HCT116 (cell line): ENCODE measurements around the gene KIRREL3. TPM values are rescaled to one million over a fixed set of nuclear protein-coding genes. Genes with fewer than 3 reads are reported as not detected.

ENCODE experiments used
- ATAC-seq: fragments of 200-7000 bp; cut with Tn5 transposase; 2 replicates; pipeline ENCODE4 v1.9.1; 2020; ENCODE audit warnings: mild to moderate bottlenecking, moderate library complexity
- BruUV-seq: library from RNA; stranded (reverse); fragments of 400-500 nt; replicated peaks from 2 replicates; lab custom pipeline; 2021; lab: Mats Ljungman, UMichigan
- CTCF ChIA-PET: fragments of 300-600 bp; sonication (Branson Sonifier 250); formaldehyde crosslinking; loops from one replicate; lab custom pipeline; 2021; ENCODE audit warnings: antibody characterized with exemption; lab: Charles Lee
- POLR2A ChIA-PET: fragments of 300-600, 350-600 bp; sonication (Branson Sonifier 250); formaldehyde crosslinking; loops from one replicate; lab custom pipeline; 2021; ENCODE audit warnings: antibody characterized with exemption; lab: Charles Lee
- RAD21 ChIA-PET, 2 experiments: fragments of 300-600 bp; sonication (Branson Sonifier 250); formaldehyde crosslinking; loops; one replicate each; lab custom pipeline; 2023; ENCODE audit warnings: low total read pairs in 2 of 2; ENCODE audit not compliant: uncharacterized antibody in 2 of 2, unreplicated experiment in 2 of 2, low non-redundant PET in 1 of 2; lab: Charles Lee
- DNase-seq: peaks from one replicate; pipeline ENCODE4 v3.0.0-alpha.2; 2010; ENCODE audit warnings: low read depth, low spot score
- H2AFZ ChIP-seq: fragments of 200-600 bp; shearing (Covaris generic), sonication (generic); 2 replicates; pipeline ENCODE4 v1.6.1; 2017; ENCODE audit warnings: low read depth, mixed run types, mixed read lengths, antibody characterized with exemption, low read length; ENCODE audit not compliant: poor library complexity, severe bottlenecking
- H3K27ac ChIP-seq: 2 replicates; pipeline ENCODE4 v1.5.1; 2012; ENCODE audit warnings: low read depth, low read length
- H3K27me3 ChIP-seq: fragments of 200-600 bp; sonication (generic); 2 replicates; pipeline ENCODE4 v1.6.1; 2016; ENCODE audit warnings: mixed run types, low read length, mixed read lengths; ENCODE audit not compliant: insufficient read depth
- H3K36me3 ChIP-seq, 2 experiments: fragments of 200-500 bp in 1 of 2; fragments of 200-600 bp in 1 of 2; sonication (Bioruptor generic) in 1 of 2; sonication (generic) in 1 of 2; 2 replicates each; pipeline versions ENCODE4 v1.5.1 to v1.6.1; 2014 to 2016; ENCODE audit warnings: low read length in 2 of 2, inconsistent platforms in 1 of 2, mixed read lengths in 1 of 2, mixed run types in 1 of 2; ENCODE audit not compliant: insufficient read depth in 2 of 2, control insufficient read depth in 1 of 2
- H3K4me1 ChIP-seq, 2 experiments: fragments of 200-600 bp in 1 of 2; sonication (generic) in 1 of 2; 2 replicates each; pipeline versions ENCODE4 v1.5.1 to v1.6.1; 2012 to 2017; ENCODE audit warnings: low read length in 2 of 2, inconsistent platforms in 1 of 2, mild to moderate bottlenecking in 1 of 2, mixed read lengths in 1 of 2, mixed run types in 1 of 2, moderate library complexity in 1 of 2; ENCODE audit not compliant: insufficient read depth in 2 of 2, control insufficient read depth in 1 of 2
- H3K4me2 ChIP-seq: fragments of 200-600 bp; sonication (generic); 2 replicates; pipeline ENCODE4 v1.6.1; 2017; ENCODE audit warnings: mixed run types, low read length, mixed read lengths
- H3K4me3 ChIP-seq, 2 experiments: fragments of 200-600 bp in 1 of 2; sonication (generic) in 1 of 2; replicated peaks in 1 of 2; 2 replicates each; pipeline ENCODE4 v1.5.1; 2011 to 2016; ENCODE audit warnings: low read length in 2 of 2, control low read depth in 1 of 2, low read depth in 1 of 2, mild to moderate bottlenecking in 1 of 2, mixed read lengths in 1 of 2, mixed run types in 1 of 2
- H3K79me2 ChIP-seq: fragments of 200-600 bp; sonication (generic); 2 replicates; pipeline ENCODE4 v1.6.1; 2017; ENCODE audit warnings: mild to moderate bottlenecking, mixed run types, low read length, moderate library complexity, mixed read lengths; ENCODE audit not compliant: insufficient read depth
- H3K9ac ChIP-seq: fragments of 200-600 bp; sonication (generic); 2 replicates; pipeline ENCODE4 v1.6.1; 2016; ENCODE audit warnings: low read length, mixed read lengths
- H3K9me2 ChIP-seq: fragments of 200-600 bp; sonication (generic), shearing (Covaris generic); 2 replicates; pipeline ENCODE4 v1.6.1; 2017; ENCODE audit warnings: mixed run types, mild to moderate bottlenecking, moderate library complexity; ENCODE audit not compliant: insufficient read depth
- H3K9me3 ChIP-seq, 2 experiments: fragments of 200-500 bp in 1 of 2; fragments of 200-600 bp in 1 of 2; sonication (Bioruptor generic) in 1 of 2; sonication (generic) in 1 of 2; 2 replicates each; pipeline ENCODE4 v1.6.1; 2014 to 2017; ENCODE audit warnings: low read length in 2 of 2, mixed read lengths in 2 of 2, inconsistent platforms in 1 of 2, low read depth in 1 of 2, mild to moderate bottlenecking in 1 of 2, mixed run types in 1 of 2, moderate library complexity in 1 of 2; ENCODE audit not compliant: control insufficient read depth in 1 of 2, insufficient read depth in 1 of 2
- H4K20me1 ChIP-seq: fragments of 200-600 bp; sonication (generic), shearing (Covaris generic); 2 replicates; pipeline ENCODE4 v1.6.1; 2017; ENCODE audit warnings: mixed run types, mild to moderate bottlenecking, moderate library complexity; ENCODE audit not compliant: insufficient read depth
- ATF3 ChIP-seq: IDR thresholded peaks from 2 replicates; pipeline ENCODE4 v1.6.1; 2012
- CBX3 ChIP-seq: IDR thresholded peaks from 2 replicates; pipeline ENCODE4 v1.6.1; 2012; ENCODE audit warnings: low read depth
- CEBPB ChIP-seq: IDR thresholded peaks from 2 replicates; pipeline ENCODE4 v1.6.1; 2012; ENCODE audit warnings: low read depth
- EGR1 ChIP-seq: IDR thresholded peaks from 2 replicates; pipeline ENCODE4 v1.6.1; 2012; ENCODE audit warnings: low read depth
- ELF1 ChIP-seq: IDR thresholded peaks from 2 replicates; pipeline ENCODE4 v1.6.1; 2012; ENCODE audit warnings: low read depth, borderline replicate concordance
- EZH2 ChIP-seq: fragments of 200-600 bp; sonication (generic); IDR thresholded peaks from 2 replicates; pipeline ENCODE4 v1.6.1; 2017; ENCODE audit warnings: antibody characterized with exemption, mixed run types
- EZH2phosphoT487 ChIP-seq: fragments of 200-600 bp; IDR thresholded peaks from 2 replicates; pipeline ENCODE4 v1.6.1; 2018; ENCODE audit warnings: antibody characterized with exemption, borderline replicate concordance
- FOSL1 ChIP-seq: IDR thresholded peaks from 2 replicates; pipeline ENCODE4 v1.6.1; 2012; ENCODE audit warnings: low read depth
- JUND ChIP-seq: IDR thresholded peaks from 2 replicates; pipeline ENCODE4 v1.6.1; 2012
- MAX ChIP-seq: IDR thresholded peaks from 2 replicates; pipeline ENCODE4 v1.6.1; 2012
- POLR2AphosphoS5 ChIP-seq: IDR thresholded peaks from 2 replicates; pipeline ENCODE4 v1.6.1; 2011; ENCODE audit warnings: mild to moderate bottlenecking, low read depth, low read length, moderate library complexity
- SIN3A ChIP-seq: IDR thresholded peaks from 2 replicates; pipeline ENCODE4 v1.6.1; 2012; ENCODE audit warnings: low read depth
- SRF ChIP-seq: IDR thresholded peaks from 2 replicates; pipeline ENCODE4 v1.6.1; 2012; ENCODE audit warnings: low read depth
- TCF7L2 ChIP-seq: IDR thresholded peaks from 2 replicates; pipeline ENCODE4 v1.7.0; 2011; ENCODE audit warnings: borderline replicate concordance, inconsistent platforms; ENCODE audit not compliant: insufficient read depth, insufficient read length; ENCODE audit errors: extremely low read depth
- YY1 ChIP-seq: IDR thresholded peaks from 2 replicates; pipeline ENCODE4 v1.6.1; 2011; ENCODE audit warnings: low read length, low read depth, moderate library complexity, mild to moderate bottlenecking; ENCODE audit not compliant: insufficient replicate concordance; ENCODE audit errors: extremely low read depth
- ZBTB33 ChIP-seq: IDR thresholded peaks from 2 replicates; pipeline ENCODE4 v1.6.1; 2011; ENCODE audit warnings: mild to moderate bottlenecking, low read length, moderate library complexity; ENCODE audit not compliant: insufficient replicate concordance; ENCODE audit errors: extremely low read depth
- ZFX ChIP-seq: fragments of 450-650 bp; IDR thresholded peaks from 2 replicates; pipeline ENCODE4 v1.6.1; 2017
- ZNF274 ChIP-seq: fragments of 200-500 bp; sonication (Bioruptor generic); IDR thresholded peaks from 2 replicates; pipeline ENCODE4 v1.6.1; 2014; ENCODE audit warnings: mild to moderate bottlenecking, low read depth, low read length, inconsistent platforms
- intact Hi-C: fragments of 100-400 bp; cut with micrococcal nuclease; formaldehyde crosslinking; loops from 2 replicates; pipeline ENCODE4 v1.10.0; 2022
- total RNA-seq: library from RNA; stranded (reverse); gene quantifications from one replicate; pipeline ENCODE4 v1.2.1, GENCODE V29; 2021; ENCODE audit not compliant: unreplicated experiment

Gene KIRREL3
- total RNA-seq, 1 experiment from 2014 or later: not detected

GRCh38 chr11:126694065-126694625, 306.4 kb downstream of the KIRREL3 start:
- intact Hi-C loops: no loop called here
- H2AFZ ChIP-seq: no peak overlapping the region

More at GRCh38 chr11:126694065-126694625, 306.4 kb downstream of the KIRREL3 start:
- Histone ChIP-seq H3K4me1 (no peaks in the 10 kb centered on the region), H4K20me1 (no peaks in the 10 kb centered on the region), H3K4me2 (no peak overlapping the region), H3K27me3 (peaks cover 10% of the 10 kb centered on the region; the same call in 1 of the 2 replicates), H3K9me2 (no peaks in the 10 kb centered on the region), H3K4me3 (no peak overlapping the region), H3K9me3 (no peaks in the 10 kb centered on the region), H3K79me2 (no peaks in the 10 kb centered on the region), H3K9ac (no peak overlapping the region), H3K27ac (no peak overlapping the region), H3K36me3 (no peaks in the 10 kb centered on the region)
- no peak for ATAC-seq
- no TSS peak for BruUV-seq
- no peak for DNase-seq
- ChIA-PET CTCF (no interaction called here), RAD21 (no interaction called here), POLR2A (no interaction called here)
- TF ChIP-seq ELF1: no peak
- TF ChIP-seq YY1: no peak
- no peak for TF ChIP-seq JUND
- no peak for TF ChIP-seq EGR1
- no peak for TF ChIP-seq SRF
- TF ChIP-seq TCF7L2: no peak
- TF ChIP-seq EZH2: no peak
- no peak for TF ChIP-seq MAX
- no peak for TF ChIP-seq FOSL1
- no peak for TF ChIP-seq POLR2AphosphoS5
- TF ChIP-seq CEBPB: no peak
- TF ChIP-seq ATF3: no peak
- no peak for TF ChIP-seq CBX3
- no peak for TF ChIP-seq EZH2phosphoT487
- TF ChIP-seq ZBTB33: no peak
- TF ChIP-seq ZNF274: no peak
- TF ChIP-seq SIN3A: no peak
- no peak for TF ChIP-seq ZFX
